A549 (cell line): ENCODE measurements around the gene HFM1. TPM values are rescaled to one million over a fixed set of nuclear protein-coding genes. Genes with fewer than 3 reads are reported as not detected.

ENCODE experiments used
- ATAC-seq, 2 experiments: fragments of 200-7000 bp in 1 of 2; fragments of >200 bp in 1 of 2; cut with Nextera tagmentation in 1 of 2; cut with Tn5 transposase in 1 of 2; 3 replicates each; pipeline versions ENCODE4 v1.8.0 to v1.9.1; 2018 to 2020; ENCODE audit warnings: mild to moderate bottlenecking in 1 of 2, moderate library complexity in 1 of 2
- CTCF ChIA-PET: fragments of 300-600 bp; sonication (Branson Sonifier 250); formaldehyde crosslinking; extraction: SDS; loops from one replicate; lab custom pipeline; 2021; ENCODE audit warnings: antibody characterized with exemption, inconsistent platforms; lab: Yijun Ruan, JAX
- POLR2A ChIA-PET: fragments of 350-600 bp; formaldehyde crosslinking; extraction: SDS; loops from one replicate; lab custom pipeline; 2021; ENCODE audit warnings: antibody characterized with exemption, inconsistent platforms; lab: Yijun Ruan, JAX
- DNase-seq, 2 experiments: peaks; one replicate each; pipeline versions ENCODE4 v3.0.0 to v3.0.0-alpha.2; 2011 to 2016; ENCODE audit warnings: low read depth in 1 of 2, low spot score in 1 of 2
- FAIRE-seq: peaks from 2 replicates; lab custom pipeline; 2011; peaks lifted over from hg19 to GRCh38; lab: Jason Lieb, UNC
- H3K27ac ChIP-seq, 2 experiments: fragments of >200 bp; sonication (Bioruptor Twin); formaldehyde crosslinking; 3 replicates each; pipeline ENCODE4 v1.5.1; 2016 to 2017
- H3K4me1 ChIP-seq: fragments of >200 bp; sonication (Bioruptor Twin); formaldehyde crosslinking; 3 replicates; pipeline ENCODE4 v1.6.1; 2016
- H3K4me2 ChIP-seq: fragments of >200 bp; sonication (Bioruptor Twin); formaldehyde crosslinking; 3 replicates; pipeline ENCODE4 v1.6.1; 2016
- H3K4me3 ChIP-seq: fragments of >200 bp; sonication (Bioruptor Twin); formaldehyde crosslinking; 3 replicates; pipeline ENCODE4 v1.5.1; 2016
- H3K9me3 ChIP-seq: fragments of >200 bp; sonication (Bioruptor Twin); formaldehyde crosslinking; 3 replicates; pipeline ENCODE4 v1.6.1; 2016
- CHD2 ChIP-seq: fragments of 150-350 bp; IDR thresholded peaks from 2 replicates; pipeline ENCODE4 v1.6.1; 2014; ENCODE audit warnings: low read length; ENCODE audit not compliant: partially characterized antibody
- EHMT2 ChIP-seq: fragments of 200-600 bp; sonication (generic); IDR thresholded peaks from 2 replicates; pipeline ENCODE4 v1.6.1; 2016; ENCODE audit warnings: antibody characterized with exemption, low read depth, mild to moderate bottlenecking, moderate library complexity
- HOXA7 ChIP-seq: fragments of 250-450 bp; sonication (Bioruptor Pico); IDR thresholded peaks from 2 replicates; pipeline ENCODE4 v1.5.0; 2020; ENCODE audit warnings: mild to moderate bottlenecking, moderate library complexity
- HOXB13 ChIP-seq: fragments of 250-450 bp; sonication (Bioruptor Pico); IDR thresholded peaks from 2 replicates; pipeline ENCODE4 v1.5.0; 2020; ENCODE audit warnings: low read depth, mild to moderate bottlenecking, moderate library complexity
- JUNB ChIP-seq: fragments of >200 bp; sonication (Bioruptor Twin); formaldehyde crosslinking; IDR thresholded peaks from 2 replicates; pipeline ENCODE4 v1.6.1; 2016
- MAFK ChIP-seq: fragments of 450-650 bp; IDR thresholded peaks from 2 replicates; pipeline ENCODE4 v1.6.1; 2014; ENCODE audit not compliant: partially characterized antibody
- MAX ChIP-seq: IDR thresholded peaks from 2 replicates; pipeline ENCODE4 v1.6.1; 2012
- MAZ ChIP-seq: fragments of 150-350 bp; IDR thresholded peaks from 2 replicates; pipeline ENCODE4 v1.6.1; 2014; ENCODE audit warnings: antibody characterized with exemption, low read depth, low read length, borderline replicate concordance
- MYC ChIP-seq: IDR thresholded peaks from 2 replicates; pipeline ENCODE4 v1.6.1; 2012; ENCODE audit warnings: mild to moderate bottlenecking, inconsistent platforms, low read length, improper control_type of control experiment, borderline replicate concordance
- NFE2L2 ChIP-seq: fragments of 150-350 bp; conservative IDR thresholded peaks from 2 replicates; pipeline ENCODE4 v1.6.1; 2014; ENCODE audit warnings: low read length
- NR3C1 ChIP-seq: fragments of >200 bp; sonication (Bioruptor Twin); formaldehyde crosslinking; IDR thresholded peaks from 3 replicates; pipeline ENCODE4 v1.6.1; 2017
- RCOR1 ChIP-seq: fragments of 150-350 bp; IDR thresholded peaks from 2 replicates; pipeline ENCODE4 v1.6.1; 2014; ENCODE audit warnings: antibody characterized with exemption, low read length, low read depth
- REST ChIP-seq: fragments of 200-600 bp; sonication (generic); IDR thresholded peaks from 2 replicates; pipeline ENCODE4 v1.6.1; 2016; ENCODE audit warnings: antibody characterized with exemption, mild to moderate bottlenecking, moderate library complexity
- RFX5 ChIP-seq: fragments of 450-650 bp; IDR thresholded peaks from 2 replicates; pipeline ENCODE4 v1.7.1; 2014; ENCODE audit warnings: antibody characterized with exemption, mild to moderate bottlenecking, moderate library complexity
- RNF2 ChIP-seq: fragments of 200-600 bp; sonication (generic); IDR thresholded peaks from 2 replicates; pipeline ENCODE4 v1.6.1; 2016; ENCODE audit warnings: low read depth, mild to moderate bottlenecking, antibody characterized with exemption, moderate library complexity, borderline replicate concordance
- SREBF2 ChIP-seq: fragments of 450-650 bp; IDR thresholded peaks from 2 replicates; pipeline ENCODE4 v1.6.1; 2014; ENCODE audit warnings: mild to moderate bottlenecking, moderate library complexity
- TP53 ChIP-seq: fragments of 250-450 bp; sonication (Bioruptor Pico); IDR thresholded peaks from 2 replicates; pipeline ENCODE4 v1.5.0; 2021; ENCODE audit warnings: mild to moderate bottlenecking, moderate library complexity
- USF2 ChIP-seq: fragments of 450-650 bp; IDR thresholded peaks from 2 replicates; pipeline ENCODE4 v1.6.1; 2014; ENCODE audit warnings: antibody characterized with exemption
- ZC3H11A ChIP-seq: fragments of 450-650 bp; IDR thresholded peaks from 2 replicates; pipeline ENCODE4 v1.6.1; 2014; ENCODE audit warnings: antibody characterized with exemption, mild to moderate bottlenecking
- ZNF302 ChIP-seq: fragments of 250-450 bp; sonication (Bioruptor Pico); IDR thresholded peaks from 2 replicates; pipeline ENCODE4 v1.9.0; 2021; ENCODE audit warnings: inconsistent platforms, mild to moderate bottlenecking, moderate library complexity
- ZSCAN20 ChIP-seq: fragments of 250-450 bp; sonication (Bioruptor Pico); IDR thresholded peaks from 2 replicates; pipeline ENCODE4 v1.8.0; 2022; ENCODE audit warnings: mild to moderate bottlenecking, moderate library complexity
- WGBS: methylation state at CpG from one replicate; pipeline ENCODE4 v1.1.6; 2017; ENCODE audit errors: missing lambda C conversion rate; 5-methylcytosine and 5-hydroxymethylcytosine counted together
- polyA plus RNA-seq, 4 experiments: library from polyadenylated mRNA; depleted of rRNA in 3 of 4; stranded (reverse); fragments of >200 nt; fragmentation: RNase III in 1 of 4; extraction: RNeasy Plus Mini Kit Qiagen cat#74134 plus additional on column Dnase treatment in 1 of 4; gene quantifications; 2 replicates in 3 of 4; 3 replicates in 1 of 4; pipeline ENCODE4 v1.2.3, GENCODE V29; 2011 to 2017
- TF ChIP-seq, protein P1 (sequence below): fragments of 250-450 bp; sonication (Bioruptor Pico); IDR thresholded peaks from 2 replicates; pipeline ENCODE4 v1.5.0; 2020; ENCODE audit warnings: low read depth, mild to moderate bottlenecking, moderate library complexity
- TF ChIP-seq, protein P2 (sequence below): fragments of >200 bp; sonication (Bioruptor Twin); formaldehyde crosslinking; IDR thresholded peaks from 3 replicates; pipeline ENCODE4 v1.6.1; 2016
- TF ChIP-seq, protein P3 (sequence below): IDR thresholded peaks from 2 replicates; pipeline ENCODE4 v1.6.1; 2012; ENCODE audit warnings: low read depth, borderline replicate concordance
- TF ChIP-seq, protein P4 (sequence below): fragments of >200 bp; sonication (Bioruptor Twin); formaldehyde crosslinking; IDR thresholded peaks from 3 replicates; pipeline ENCODE4 v1.5.1; 2016

The HFM1 gene
- polyA plus RNA-seq, 2 of the 4 experiments (the other 2 are of a cell fraction) = 0.04 to 0.68 TPM

DNA sequence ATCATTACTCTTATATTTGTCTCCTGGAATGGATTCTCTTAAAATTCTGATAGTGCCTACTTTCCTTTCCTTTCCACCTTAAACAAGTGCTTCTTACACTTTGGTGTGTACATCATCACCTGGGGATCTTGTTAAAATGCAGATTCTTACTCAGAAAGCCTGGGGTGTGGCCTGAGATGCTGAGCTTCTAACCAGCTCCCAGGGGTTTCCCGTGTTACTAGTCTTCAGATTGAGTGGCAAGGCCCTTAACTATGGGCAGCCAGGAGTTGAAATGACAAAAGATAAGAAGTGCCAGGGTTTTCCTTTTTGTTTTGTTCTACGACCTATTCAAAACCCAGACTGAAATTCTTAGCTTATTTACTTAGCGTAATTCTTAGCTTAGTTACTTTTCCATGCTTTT, 159.2 kb downstream of the HFM1 start:
- FAIRE-seq = no peak

DNA sequence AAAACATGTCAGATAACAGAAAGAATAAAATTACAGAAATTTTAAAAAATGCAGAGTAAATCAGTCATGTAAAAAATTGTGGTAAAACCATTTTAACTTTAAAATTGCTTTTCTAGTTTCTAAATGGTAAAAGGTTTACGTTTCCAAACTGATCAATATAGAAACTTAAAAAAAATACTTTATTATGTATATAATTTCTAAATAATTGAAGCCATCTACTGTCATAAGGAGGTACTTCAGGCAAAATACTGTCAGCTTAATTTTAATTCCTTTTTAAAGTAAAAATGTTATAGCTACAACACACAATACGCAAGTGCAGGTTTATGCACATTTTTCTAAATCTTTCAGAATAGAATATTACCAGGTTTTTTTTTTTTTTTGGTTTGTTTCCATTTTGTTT, 159.9 kb downstream of the HFM1 start:
- no peaks in the 10 kb centered on the region for H3K4me1 ChIP-seq
- no peak overlapping the region for H3K4me2 ChIP-seq
- FAIRE-seq (no peak), ATAC-seq (no peak), DNase-seq (no peak)
- no peak overlapping the region for H3K27ac ChIP-seq
- POLR2A ChIA-PET = no interaction called here
- CTCF ChIA-PET = interaction anchor here (1.0 to 1.5 kb wide), 2 partner anchors 15 to 71 kb away, joined by 3 read pairs; no protein-coding TSS in a partner anchor
- H3K4me3 ChIP-seq = no peak overlapping the region
- 37% methylated on average over 2 of the region's 2 CpGs for WGBS
- H3K9me3 ChIP-seq = no peaks in the 10 kb centered on the region
- no peak for TF ChIP-seq HOXA7 (CRISPR knock-in tag)
- TF ChIP-seq RNF2 = no peak
- TF ChIP-seq NR3C1 = no peak
- no peak for TF ChIP-seq JUNB
- TF ChIP-seq RCOR1 = no peak
- TF ChIP-seq, protein P1, sequence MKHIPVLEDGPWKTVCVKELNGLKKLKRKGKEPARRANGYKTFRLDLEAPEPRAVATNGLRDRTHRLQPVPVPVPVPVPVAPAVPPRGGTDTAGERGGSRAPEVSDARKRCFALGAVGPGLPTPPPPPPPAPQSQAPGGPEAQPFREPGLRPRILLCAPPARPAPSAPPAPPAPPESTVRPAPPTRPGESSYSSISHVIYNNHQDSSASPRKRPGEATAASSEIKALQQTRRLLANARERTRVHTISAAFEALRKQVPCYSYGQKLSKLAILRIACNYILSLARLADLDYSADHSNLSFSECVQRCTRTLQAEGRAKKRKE = no peak
- no peak for TF ChIP-seq SREBF2
- TF ChIP-seq, protein P2, sequence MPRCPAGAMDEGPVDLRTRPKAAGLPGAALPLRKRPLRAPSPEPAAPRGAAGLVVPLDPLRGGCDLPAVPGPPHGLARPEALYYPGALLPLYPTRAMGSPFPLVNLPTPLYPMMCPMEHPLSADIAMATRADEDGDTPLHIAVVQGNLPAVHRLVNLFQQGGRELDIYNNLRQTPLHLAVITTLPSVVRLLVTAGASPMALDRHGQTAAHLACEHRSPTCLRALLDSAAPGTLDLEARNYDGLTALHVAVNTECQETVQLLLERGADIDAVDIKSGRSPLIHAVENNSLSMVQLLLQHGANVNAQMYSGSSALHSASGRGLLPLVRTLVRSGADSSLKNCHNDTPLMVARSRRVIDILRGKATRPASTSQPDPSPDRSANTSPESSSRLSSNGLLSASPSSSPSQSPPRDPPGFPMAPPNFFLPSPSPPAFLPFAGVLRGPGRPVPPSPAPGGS = no peak
- TF ChIP-seq ZSCAN20 (CRISPR knock-in tag) = no peak
- TF ChIP-seq HOXB13 = no peak
- TF ChIP-seq ZC3H11A = no peak
- TF ChIP-seq NFE2L2 = no peak
- TF ChIP-seq, protein P3, sequence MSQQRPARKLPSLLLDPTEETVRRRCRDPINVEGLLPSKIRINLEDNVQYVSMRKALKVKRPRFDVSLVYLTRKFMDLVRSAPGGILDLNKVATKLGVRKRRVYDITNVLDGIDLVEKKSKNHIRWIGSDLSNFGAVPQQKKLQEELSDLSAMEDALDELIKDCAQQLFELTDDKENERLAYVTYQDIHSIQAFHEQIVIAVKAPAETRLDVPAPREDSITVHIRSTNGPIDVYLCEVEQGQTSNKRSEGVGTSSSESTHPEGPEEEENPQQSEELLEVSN = no peak
- no peak for TF ChIP-seq MYC
- TF ChIP-seq, protein P4, sequence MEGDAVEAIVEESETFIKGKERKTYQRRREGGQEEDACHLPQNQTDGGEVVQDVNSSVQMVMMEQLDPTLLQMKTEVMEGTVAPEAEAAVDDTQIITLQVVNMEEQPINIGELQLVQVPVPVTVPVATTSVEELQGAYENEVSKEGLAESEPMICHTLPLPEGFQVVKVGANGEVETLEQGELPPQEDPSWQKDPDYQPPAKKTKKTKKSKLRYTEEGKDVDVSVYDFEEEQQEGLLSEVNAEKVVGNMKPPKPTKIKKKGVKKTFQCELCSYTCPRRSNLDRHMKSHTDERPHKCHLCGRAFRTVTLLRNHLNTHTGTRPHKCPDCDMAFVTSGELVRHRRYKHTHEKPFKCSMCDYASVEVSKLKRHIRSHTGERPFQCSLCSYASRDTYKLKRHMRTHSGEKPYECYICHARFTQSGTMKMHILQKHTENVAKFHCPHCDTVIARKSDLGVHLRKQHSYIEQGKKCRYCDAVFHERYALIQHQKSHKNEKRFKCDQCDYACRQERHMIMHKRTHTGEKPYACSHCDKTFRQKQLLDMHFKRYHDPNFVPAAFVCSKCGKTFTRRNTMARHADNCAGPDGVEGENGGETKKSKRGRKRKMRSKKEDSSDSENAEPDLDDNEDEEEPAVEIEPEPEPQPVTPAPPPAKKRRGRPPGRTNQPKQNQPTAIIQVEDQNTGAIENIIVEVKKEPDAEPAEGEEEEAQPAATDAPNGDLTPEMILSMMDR = no peak
- TF ChIP-seq TP53 = no peak

More for the DNA sequence above, 159.2 kb downstream of the HFM1 start:
- Histone ChIP-seq H3K4me1 (no peaks in the 10 kb centered on the region), H3K4me3 (no peak overlapping the region), H3K27ac (no peak overlapping the region), H3K9me3 (no peaks in the 10 kb centered on the region), H3K4me2 (no peak overlapping the region)
- POLR2A ChIA-PET = no interaction called here
- ATAC-seq (no peak), DNase-seq (no peak)
- CTCF ChIA-PET = interaction anchor here (0.6 to 1.5 kb wide), 3 partner anchors 15 to 666 kb away, joined by 3 read pairs; no protein-coding TSS in a partner anchor
- no peak for TF ChIP-seq ZC3H11A
- no peak for TF ChIP-seq CHD2
- TF ChIP-seq MAZ = no peak
- TF ChIP-seq MAFK = no peak
- no peak for TF ChIP-seq REST
- TF ChIP-seq ZNF302 (CRISPR knock-in tag) = no peak
- TF ChIP-seq RFX5 = no peak
- no peak for TF ChIP-seq EHMT2
- TF ChIP-seq MAX = no peak
- no peak for TF ChIP-seq HOXA7 (CRISPR knock-in tag)
- TF ChIP-seq USF2 = no peak
- TF ChIP-seq NFE2L2 = no peak
- TF ChIP-seq HOXB13 = no peak
- WGBS = 2% methylated on average over 3 of the region's 3 CpGs
